ENCODE results near the gene KRTAP9-6.
"Not testable (repeated sequence)": the region's sequence is repeated elsewhere in the genome, so short reads cannot be mapped to it uniquely, and the experiment has no call there.

The KRTAP9-6 gene

GRCh38 chr17:41231731-41232130 is 33.4 kb upstream of the KRTAP9-6 start:
- Mint-ChIP-seq H3K9me3 (no peaks in the 10 kb centered on the region), H3K4me3 (no peak overlapping the region), H3K36me3 (ENCODE audit: low read depth) (no peaks in the 10 kb centered on the region), H3K4me1 (no peaks in the 10 kb centered on the region), H3K27me3 (ENCODE audit: low read depth, poor library complexity) (peaks cover 41% of the 10 kb centered on the region), H3K27ac (no peak overlapping the region)
- no peak for DNase-seq
- TF ChIP-seq, protein P1, sequence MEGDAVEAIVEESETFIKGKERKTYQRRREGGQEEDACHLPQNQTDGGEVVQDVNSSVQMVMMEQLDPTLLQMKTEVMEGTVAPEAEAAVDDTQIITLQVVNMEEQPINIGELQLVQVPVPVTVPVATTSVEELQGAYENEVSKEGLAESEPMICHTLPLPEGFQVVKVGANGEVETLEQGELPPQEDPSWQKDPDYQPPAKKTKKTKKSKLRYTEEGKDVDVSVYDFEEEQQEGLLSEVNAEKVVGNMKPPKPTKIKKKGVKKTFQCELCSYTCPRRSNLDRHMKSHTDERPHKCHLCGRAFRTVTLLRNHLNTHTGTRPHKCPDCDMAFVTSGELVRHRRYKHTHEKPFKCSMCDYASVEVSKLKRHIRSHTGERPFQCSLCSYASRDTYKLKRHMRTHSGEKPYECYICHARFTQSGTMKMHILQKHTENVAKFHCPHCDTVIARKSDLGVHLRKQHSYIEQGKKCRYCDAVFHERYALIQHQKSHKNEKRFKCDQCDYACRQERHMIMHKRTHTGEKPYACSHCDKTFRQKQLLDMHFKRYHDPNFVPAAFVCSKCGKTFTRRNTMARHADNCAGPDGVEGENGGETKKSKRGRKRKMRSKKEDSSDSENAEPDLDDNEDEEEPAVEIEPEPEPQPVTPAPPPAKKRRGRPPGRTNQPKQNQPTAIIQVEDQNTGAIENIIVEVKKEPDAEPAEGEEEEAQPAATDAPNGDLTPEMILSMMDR (IDR thresholded peaks at IDR 0.05), result no peak

GRCh38 chr17:41232399-41233105 is 32.6 kb upstream of the KRTAP9-6 start, which contains the start of gene KRTAP9-3:
KRTAP9-3 (plus strand) TSS chr17:41232449; CDS start chr17:41232502, 53 bp downstream.
- DNase-seq, result not testable (repeated sequence)

DNA sequence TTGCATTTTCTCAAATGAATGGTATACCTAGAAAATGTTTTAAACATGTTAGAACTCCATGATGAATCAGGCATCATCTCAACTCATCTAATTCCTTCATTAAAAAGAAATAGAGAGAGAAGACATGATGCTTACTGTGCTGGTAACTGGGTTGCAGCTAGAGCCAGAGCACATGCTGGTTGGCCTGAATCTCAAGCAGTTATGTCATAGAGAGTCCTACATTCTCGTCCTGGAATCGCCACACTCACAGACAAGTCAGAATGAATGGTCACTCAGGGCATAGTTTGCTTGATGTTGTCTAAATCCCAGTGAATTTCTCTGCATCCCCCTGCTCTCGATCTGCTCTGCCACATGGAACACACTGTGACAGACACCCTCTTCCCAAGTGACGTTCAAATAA is 28.1 kb upstream of the KRTAP9-6 start:
- Mint-ChIP-seq H3K27me3 (ENCODE audit: low read depth, poor library complexity) (peaks cover 27% of the 10 kb centered on the region), H3K9me3 (peaks cover 12% of the 10 kb centered on the region)
- H3K4me1 Mint-ChIP-seq; H3K4me3 Mint-ChIP-seq; H3K36me3 Mint-ChIP-seq (ENCODE audit: low read depth); DNase-seq; H3K27ac Mint-ChIP-seq: not testable (repeated sequence)

More at GRCh38 chr17:41232399-41233105, 32.6 kb upstream of the KRTAP9-6 start, which contains the start of gene KRTAP9-3:
- not testable (repeated sequence) for H3K4me1 Mint-ChIP-seq; H3K27ac Mint-ChIP-seq; H3K4me3 Mint-ChIP-seq; H3K9me3 Mint-ChIP-seq; H3K36me3 Mint-ChIP-seq (ENCODE audit: low read depth)
- peaks cover 44% of the 10 kb centered on the region for H3K27me3 Mint-ChIP-seq (ENCODE audit: low read depth, poor library complexity)

DNA sequence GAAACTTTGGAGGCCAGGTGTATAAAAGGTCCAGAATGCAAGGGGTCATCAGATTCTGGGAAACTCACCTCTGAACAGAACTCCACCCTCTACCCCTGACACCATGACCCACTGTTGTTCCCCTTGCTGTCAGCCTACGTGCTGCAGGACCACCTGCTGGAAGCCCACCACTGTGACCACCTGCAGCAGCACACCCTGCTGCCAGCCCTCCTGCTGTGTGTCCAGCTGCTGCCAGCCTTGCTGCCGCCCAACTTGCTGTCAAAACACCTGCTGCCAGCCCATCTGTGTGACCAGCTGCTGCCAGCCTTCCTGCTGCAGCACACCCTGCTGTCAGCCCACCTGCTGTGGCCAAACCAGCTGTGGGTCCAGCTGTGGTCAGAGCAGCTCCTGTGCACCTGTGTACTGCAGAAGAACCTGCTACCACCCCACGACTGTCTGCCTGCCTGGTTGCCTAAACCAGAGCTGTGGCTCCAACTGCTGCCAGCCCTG is 27.2 kb upstream of the KRTAP9-6 start, which contains the start of gene KRTAP9-8:
KRTAP9-8 (plus strand) TSS at position 51 of the 489 bp plus-strand sequence; CDS start at position 104, 53 bp downstream.
- H3K27me3 Mint-ChIP-seq (ENCODE audit: low read depth, poor library complexity), result peaks cover 31% of the 10 kb centered on the region
- H3K4me3 Mint-ChIP-seq; DNase-seq; H3K27ac Mint-ChIP-seq; H3K36me3 Mint-ChIP-seq (ENCODE audit: low read depth); H3K4me1 Mint-ChIP-seq: not testable (repeated sequence)
- peaks cover 12% of the 10 kb centered on the region for H3K9me3 Mint-ChIP-seq

DNA sequence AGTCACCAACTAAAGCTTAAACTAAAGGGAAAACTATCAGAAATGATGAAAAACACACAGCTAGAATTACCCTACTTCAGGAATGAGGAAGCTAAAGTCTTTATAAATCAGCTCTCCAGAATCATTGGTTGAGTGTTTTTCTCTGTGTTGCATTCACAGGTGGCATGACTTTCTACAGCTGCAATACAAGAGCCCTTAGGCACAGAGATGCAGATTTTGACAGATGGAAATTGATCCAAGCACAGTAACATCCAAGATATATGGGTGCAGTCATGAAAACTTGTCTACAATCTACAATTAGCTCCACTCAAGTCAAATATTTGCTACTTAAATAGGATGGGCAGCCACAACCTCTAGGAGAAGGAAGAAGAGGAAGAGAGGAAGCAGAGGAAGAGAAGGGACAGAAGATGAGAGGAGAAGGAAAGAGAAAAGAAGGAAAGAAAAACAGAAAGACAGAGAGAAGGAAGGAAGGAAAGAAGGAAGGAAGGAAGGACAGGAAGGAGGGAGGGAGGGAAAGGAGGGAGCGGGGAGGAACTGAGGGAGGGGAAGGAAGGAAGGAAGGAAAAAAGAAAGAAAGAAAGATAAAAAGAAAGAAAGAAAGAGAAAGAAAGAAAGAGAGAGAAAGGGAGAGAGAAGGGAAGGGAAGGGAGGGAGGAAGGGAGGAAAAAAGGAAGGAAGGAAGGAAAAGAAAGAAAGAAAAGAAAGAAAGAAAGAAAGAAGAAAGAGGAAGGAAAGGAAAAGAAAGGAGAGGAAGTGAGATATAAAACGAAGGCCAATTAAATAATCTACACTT is 18.0 kb upstream of the KRTAP9-6 start:
- H3K27ac Mint-ChIP-seq; H3K36me3 Mint-ChIP-seq (ENCODE audit: low read depth); DNase-seq; H3K9me3 Mint-ChIP-seq; H3K4me3 Mint-ChIP-seq; H3K4me1 Mint-ChIP-seq: not testable (repeated sequence)
- peaks cover 64% of the 10 kb centered on the region for H3K27me3 Mint-ChIP-seq (ENCODE audit: low read depth, poor library complexity)

DNA sequence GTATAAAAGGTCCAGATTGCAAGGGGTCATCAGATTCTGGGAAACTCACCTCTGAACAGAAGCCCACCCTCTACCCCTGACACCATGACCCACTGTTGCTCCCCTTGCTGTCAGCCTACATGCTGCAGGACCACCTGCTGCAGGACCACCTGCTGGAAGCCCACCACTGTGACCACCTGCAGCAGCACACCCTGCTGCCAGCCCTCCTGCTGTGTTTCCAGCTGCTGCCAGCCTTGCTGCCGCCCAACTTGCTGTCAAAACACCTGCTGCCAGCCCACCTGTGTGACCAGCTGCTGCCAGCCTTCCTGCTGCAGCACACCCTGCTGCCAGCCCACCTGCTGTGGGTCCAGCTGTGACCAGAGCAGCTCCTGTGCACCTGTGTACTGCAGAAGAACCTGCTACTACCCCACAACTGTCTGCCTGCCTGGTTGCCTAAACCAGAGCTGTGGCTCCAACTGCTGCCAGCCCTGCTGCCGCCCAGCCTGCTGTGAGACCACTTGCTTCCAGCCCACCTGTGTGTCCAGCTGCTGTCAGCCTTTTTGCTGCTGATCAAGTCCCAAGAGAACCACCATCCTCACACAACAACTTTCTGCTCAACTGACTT is 15.4 kb upstream of the KRTAP9-6 start, which contains the start of gene KRTAP9-4:
KRTAP9-4 (plus strand) TSS at position 51 of the 604 bp plus-strand sequence; CDS start at position 85, 34 bp downstream.
- H3K27ac Mint-ChIP-seq; H3K36me3 Mint-ChIP-seq (ENCODE audit: low read depth); DNase-seq; H3K4me1 Mint-ChIP-seq; H3K4me3 Mint-ChIP-seq; H3K9me3 Mint-ChIP-seq: not testable (repeated sequence)
- H3K27me3 Mint-ChIP-seq (ENCODE audit: low read depth, poor library complexity), result peaks cover 72% of the 10 kb centered on the region

DNA sequence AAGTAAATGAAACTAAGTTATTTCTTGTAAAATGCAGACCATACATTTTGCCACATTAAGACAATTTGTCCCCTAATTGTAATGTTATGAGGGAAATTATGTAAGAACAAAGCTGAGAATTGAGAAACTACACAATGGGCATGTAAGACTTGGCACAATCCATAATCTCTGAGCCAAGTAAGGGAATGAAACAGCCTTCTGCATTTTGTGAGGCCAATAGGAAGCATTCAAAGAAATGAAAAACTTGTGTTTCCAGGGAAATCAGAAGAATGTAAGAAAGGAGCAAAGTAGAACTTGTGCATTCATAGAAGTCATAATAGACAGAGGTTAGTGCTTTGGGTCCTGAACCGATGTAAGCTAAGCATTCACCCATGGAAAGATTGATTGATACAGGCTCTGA is 13.9 kb upstream of the KRTAP9-6 start:
- no peaks in the 10 kb centered on the region for H3K9me3 Mint-ChIP-seq
- H3K4me1 Mint-ChIP-seq, result no peaks in the 10 kb centered on the region
- peaks cover 74% of the 10 kb centered on the region for H3K27me3 Mint-ChIP-seq (ENCODE audit: low read depth, poor library complexity)
- no peak for DNase-seq
- H3K36me3 Mint-ChIP-seq (ENCODE audit: low read depth), result no peaks in the 10 kb centered on the region
- TF ChIP-seq, protein P1 (IDR thresholded peaks at IDR 0.05), result no peak
- H3K27ac Mint-ChIP-seq, result no peak overlapping the region
- no peak overlapping the region for H3K4me3 Mint-ChIP-seq

GRCh38 chr17:41254861-41255260 is 10.3 kb upstream of the KRTAP9-6 start:
- no peak for DNase-seq
- H3K27me3 Mint-ChIP-seq (ENCODE audit: low read depth, poor library complexity), result peaks cover 66% of the 10 kb centered on the region
- H3K27ac Mint-ChIP-seq, result no peak overlapping the region
- H3K9me3 Mint-ChIP-seq, result no peaks in the 10 kb centered on the region
- H3K4me1 Mint-ChIP-seq, result no peaks in the 10 kb centered on the region
- H3K36me3 Mint-ChIP-seq (ENCODE audit: low read depth), result no peaks in the 10 kb centered on the region
- TF ChIP-seq, protein P1 (IDR thresholded peaks at IDR 0.05), result no peak
- H3K4me3 Mint-ChIP-seq, result no peak overlapping the region

- H3K4me1 Mint-ChIP-seq; H3K4me3 Mint-ChIP-seq; H3K9me3 Mint-ChIP-seq; DNase-seq; H3K27ac Mint-ChIP-seq; H3K36me3 Mint-ChIP-seq (ENCODE audit: low read depth): not testable (repeated sequence)
- H3K27me3 Mint-ChIP-seq (ENCODE audit: low read depth, poor library complexity), result peaks cover 61% of the 10 kb centered on the region
Observed at GRCh38 chr17:41255381-41256290, 9.5 kb upstream of the KRTAP9-6 start, which contains the start of gene KRTAP9-9. KRTAP9-9 (plus strand) TSS chr17:41255384.

Data from nephron progenitor cell (in vitro differentiated cells).